DND-41 (cell line): ENCODE data around the gene PBX3.

Experiments used
- ATAC-seq: fragments of 200-7000 bp; cut with Tn5 transposase; 3 replicates; pipeline ENCODE4 v1.9.1; 2021; ENCODE audit warnings: low read depth; ENCODE audit not compliant: insufficient read depth
- DNase-seq: peaks from one replicate; pipeline ENCODE4 v3.0.0-alpha.2; 2020
- H2AFZ ChIP-seq: 2 replicates; pipeline ENCODE4 v1.6.0; 2012; ENCODE audit warnings: low read depth, low read length
- H3K27ac ChIP-seq: 2 replicates; pipeline ENCODE4 v1.5.1; 2012; ENCODE audit warnings: low read length, inconsistent platforms
- H3K27me3 ChIP-seq: fragments of 200-600 bp; sonication (generic); 2 replicates; pipeline ENCODE4 v1.6.0; 2012; ENCODE audit warnings: low read length, mild to moderate bottlenecking, inconsistent platforms; ENCODE audit not compliant: insufficient read depth, poor library complexity
- H3K36me3 ChIP-seq: 2 replicates; pipeline ENCODE4 v1.5.1; 2012; ENCODE audit warnings: low read length, inconsistent platforms; ENCODE audit not compliant: insufficient read depth
- H3K4me1 ChIP-seq: 2 replicates; pipeline ENCODE4 v1.5.1; 2012; ENCODE audit warnings: mild to moderate bottlenecking, low read length; ENCODE audit not compliant: insufficient read depth
- H3K4me2 ChIP-seq: 2 replicates; pipeline ENCODE4 v1.6.0; 2012; ENCODE audit warnings: mild to moderate bottlenecking, moderate library complexity, low read length, inconsistent platforms; ENCODE audit not compliant: insufficient read depth
- H3K4me3 ChIP-seq, 2 experiments: fragments of 200-600 bp in 1 of 2; shearing (Covaris generic) in 1 of 2; 2 replicates each; pipeline ENCODE4 v1.5.1; 2012 to 2016; ENCODE audit warnings: inconsistent platforms in 2 of 2, low read length in 2 of 2, mild to moderate bottlenecking in 2 of 2, low read depth in 1 of 2, moderate library complexity in 1 of 2
- H3K79me2 ChIP-seq: 2 replicates; pipeline ENCODE4 v1.6.0; 2012; ENCODE audit warnings: low read length, inconsistent platforms; ENCODE audit not compliant: insufficient read depth
- H3K9ac ChIP-seq: 2 replicates; pipeline ENCODE4 v1.6.0; 2012; ENCODE audit warnings: low read depth, mild to moderate bottlenecking, inconsistent platforms, low read length, moderate library complexity
- H3K9me3 ChIP-seq: 2 replicates; pipeline ENCODE4 v1.5.1; 2012; ENCODE audit warnings: low read length, moderate library complexity, mild to moderate bottlenecking, inconsistent platforms; ENCODE audit not compliant: insufficient read depth, severe bottlenecking
- H4K20me1 ChIP-seq: 2 replicates; pipeline ENCODE4 v1.6.0; 2012; ENCODE audit warnings: low read length; ENCODE audit not compliant: insufficient read depth
- EZH2 ChIP-seq: IDR thresholded peaks from 3 replicates; pipeline ENCODE4 v1.6.1; 2012; ENCODE audit warnings: borderline replicate concordance, low read depth, mild to moderate bottlenecking, moderate library complexity, low read length, inconsistent platforms; ENCODE audit not compliant: severe bottlenecking
- TF ChIP-seq, protein P1 (sequence below): IDR thresholded peaks from 2 replicates; pipeline ENCODE4 v1.5.1; 2012; ENCODE audit warnings: borderline replicate concordance, low read length, moderate library complexity, mild to moderate bottlenecking; ENCODE audit not compliant: poor library complexity, severe bottlenecking; ENCODE audit errors: extremely low read depth

PBX3 gene

GRCh38 chr9:125909459-125909858 lies 162.3 kb downstream of the PBX3 start:
- TF ChIP-seq, protein P1, sequence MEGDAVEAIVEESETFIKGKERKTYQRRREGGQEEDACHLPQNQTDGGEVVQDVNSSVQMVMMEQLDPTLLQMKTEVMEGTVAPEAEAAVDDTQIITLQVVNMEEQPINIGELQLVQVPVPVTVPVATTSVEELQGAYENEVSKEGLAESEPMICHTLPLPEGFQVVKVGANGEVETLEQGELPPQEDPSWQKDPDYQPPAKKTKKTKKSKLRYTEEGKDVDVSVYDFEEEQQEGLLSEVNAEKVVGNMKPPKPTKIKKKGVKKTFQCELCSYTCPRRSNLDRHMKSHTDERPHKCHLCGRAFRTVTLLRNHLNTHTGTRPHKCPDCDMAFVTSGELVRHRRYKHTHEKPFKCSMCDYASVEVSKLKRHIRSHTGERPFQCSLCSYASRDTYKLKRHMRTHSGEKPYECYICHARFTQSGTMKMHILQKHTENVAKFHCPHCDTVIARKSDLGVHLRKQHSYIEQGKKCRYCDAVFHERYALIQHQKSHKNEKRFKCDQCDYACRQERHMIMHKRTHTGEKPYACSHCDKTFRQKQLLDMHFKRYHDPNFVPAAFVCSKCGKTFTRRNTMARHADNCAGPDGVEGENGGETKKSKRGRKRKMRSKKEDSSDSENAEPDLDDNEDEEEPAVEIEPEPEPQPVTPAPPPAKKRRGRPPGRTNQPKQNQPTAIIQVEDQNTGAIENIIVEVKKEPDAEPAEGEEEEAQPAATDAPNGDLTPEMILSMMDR = no peak
- no peak for TF ChIP-seq EZH2
- Histone ChIP-seq H3K4me1 (no peaks in the 10 kb centered on the region), H4K20me1 (peaks cover 2% of the 10 kb centered on the region; the same call in 1 of the 2 replicates), H3K4me3 (no peak overlapping the region), H3K9me3 (no peaks in the 10 kb centered on the region), H3K27me3 (no peaks in the 10 kb centered on the region), H3K4me2 (no peak overlapping the region), H2AFZ (no peak overlapping the region), H3K27ac (no peak overlapping the region), H3K79me2 (no peaks in the 10 kb centered on the region), H3K9ac (no peak overlapping the region), H3K36me3 (no peaks in the 10 kb centered on the region)
- DNase-seq (no peak), ATAC-seq (no peak)

DNA sequence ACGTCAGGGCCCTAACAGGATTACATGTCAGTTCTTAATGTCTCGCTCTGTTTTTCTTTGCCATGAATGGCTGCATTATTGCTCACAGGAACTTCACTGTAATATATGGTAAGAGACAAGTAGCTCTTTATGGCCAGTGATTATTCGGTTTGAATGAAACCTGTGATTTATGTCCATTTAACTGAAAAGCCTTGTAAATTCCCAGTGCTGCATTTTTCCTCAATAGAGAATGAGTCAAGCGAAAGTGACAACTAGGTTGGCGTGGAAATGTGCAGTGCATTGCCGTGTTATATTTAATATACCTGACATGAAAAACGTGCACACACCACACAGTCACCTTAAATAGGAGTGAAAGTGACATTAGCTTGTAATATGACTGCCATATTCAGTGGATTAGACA lies 163.1 kb downstream of the PBX3 start:
- Histone ChIP-seq H3K27ac (no peak overlapping the region), H3K36me3 (no peaks in the 10 kb centered on the region), H4K20me1 (no peaks in the 10 kb centered on the region), H3K4me3 (no peak overlapping the region), H3K9me3 (no peaks in the 10 kb centered on the region), H2AFZ (no peak overlapping the region), H3K27me3 (no peaks in the 10 kb centered on the region), H3K79me2 (no peaks in the 10 kb centered on the region), H3K9ac (no peak overlapping the region), H3K4me1 (no peaks in the 10 kb centered on the region), H3K4me2 (no peak overlapping the region)
- ATAC-seq (no peak), DNase-seq (no peak)
- TF ChIP-seq, protein P1 = no peak
- TF ChIP-seq EZH2 = no peak

DNA sequence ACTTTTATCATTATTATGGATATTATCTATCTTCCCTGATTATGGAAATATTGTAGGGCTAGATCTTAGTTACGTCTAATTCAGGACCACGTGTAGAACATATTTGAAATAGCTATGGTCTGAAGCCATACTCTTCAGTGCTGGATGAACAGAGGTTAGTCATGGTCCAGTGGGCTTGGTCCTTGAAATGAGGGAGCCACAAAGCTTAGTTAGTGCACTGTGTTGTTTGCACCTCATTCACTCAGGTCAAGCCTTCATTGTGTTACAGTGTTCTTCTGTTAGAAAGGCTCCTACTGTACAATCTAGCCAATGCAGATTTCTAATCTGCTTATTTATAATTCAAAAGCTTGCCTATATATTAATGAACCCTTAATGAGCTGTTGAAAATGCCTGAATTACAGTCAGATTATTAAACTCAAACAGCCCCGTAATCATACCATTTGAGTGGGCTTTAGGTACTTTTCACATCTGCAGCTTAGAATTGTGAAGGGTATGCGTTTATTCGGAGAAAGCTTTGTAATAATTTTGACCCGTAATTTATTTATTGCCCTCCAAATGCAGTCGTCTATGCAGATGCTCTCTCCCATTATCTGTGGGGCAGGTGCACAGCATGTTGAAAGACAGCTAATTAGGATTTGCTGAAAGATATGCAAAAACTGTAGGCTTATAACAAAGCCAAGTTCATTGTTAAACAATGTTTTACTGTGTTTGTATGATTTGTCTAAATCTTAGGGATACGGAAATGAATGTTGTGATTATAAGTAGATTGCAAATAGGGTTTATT lies 164.9 kb downstream of the PBX3 start:
- no peak overlapping the region for H3K4me3 ChIP-seq
- H3K4me2 ChIP-seq = no peak overlapping the region
- H3K79me2 ChIP-seq = no peaks in the 10 kb centered on the region
- no peak for ATAC-seq
- no peak overlapping the region for H2AFZ ChIP-seq
- no peaks in the 10 kb centered on the region for H4K20me1 ChIP-seq
- no peaks in the 10 kb centered on the region for H3K27me3 ChIP-seq
- no peak for DNase-seq
- no peaks in the 10 kb centered on the region for H3K36me3 ChIP-seq
- no peak for TF ChIP-seq EZH2
- TF ChIP-seq, protein P1 = no peak
- no peaks in the 10 kb centered on the region for H3K9me3 ChIP-seq
- no peak overlapping the region for H3K27ac ChIP-seq
- no peak overlapping the region for H3K9ac ChIP-seq
- no peaks in the 10 kb centered on the region for H3K4me1 ChIP-seq
